HG02870 (cell line): ENCODE measurements around the gene RADIL.

ENCODE experiments used
- ATAC-seq: cut with Tn5 transposase; IDR thresholded peaks from one replicate; pipeline ENCODE4 v1.9.1; 2021; ENCODE audit warnings: mild to moderate bottlenecking, moderate library complexity; ENCODE audit not compliant: unreplicated experiment

Gene RADIL

DNA sequence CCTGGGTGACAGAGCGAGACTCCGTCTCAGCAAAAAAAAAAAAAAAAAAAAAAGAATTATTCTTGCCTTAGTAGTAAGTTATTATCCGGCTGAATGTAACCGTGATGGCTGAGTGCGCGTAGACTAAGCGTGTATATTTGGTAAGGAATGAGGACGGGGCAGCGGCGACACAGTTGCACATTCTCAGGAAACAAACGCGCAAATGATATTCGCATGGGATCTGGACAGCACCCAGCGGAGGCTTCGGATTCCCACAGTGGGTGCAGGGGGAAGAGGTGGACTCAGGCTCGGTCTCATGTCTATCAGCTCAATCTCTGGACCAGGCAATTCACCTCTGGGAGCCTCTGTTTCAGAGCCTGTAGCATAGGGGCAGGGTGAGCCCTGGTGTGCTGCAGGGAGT is 50.8 kb downstream of the RADIL start:
- no peak for ATAC-seq

DNA sequence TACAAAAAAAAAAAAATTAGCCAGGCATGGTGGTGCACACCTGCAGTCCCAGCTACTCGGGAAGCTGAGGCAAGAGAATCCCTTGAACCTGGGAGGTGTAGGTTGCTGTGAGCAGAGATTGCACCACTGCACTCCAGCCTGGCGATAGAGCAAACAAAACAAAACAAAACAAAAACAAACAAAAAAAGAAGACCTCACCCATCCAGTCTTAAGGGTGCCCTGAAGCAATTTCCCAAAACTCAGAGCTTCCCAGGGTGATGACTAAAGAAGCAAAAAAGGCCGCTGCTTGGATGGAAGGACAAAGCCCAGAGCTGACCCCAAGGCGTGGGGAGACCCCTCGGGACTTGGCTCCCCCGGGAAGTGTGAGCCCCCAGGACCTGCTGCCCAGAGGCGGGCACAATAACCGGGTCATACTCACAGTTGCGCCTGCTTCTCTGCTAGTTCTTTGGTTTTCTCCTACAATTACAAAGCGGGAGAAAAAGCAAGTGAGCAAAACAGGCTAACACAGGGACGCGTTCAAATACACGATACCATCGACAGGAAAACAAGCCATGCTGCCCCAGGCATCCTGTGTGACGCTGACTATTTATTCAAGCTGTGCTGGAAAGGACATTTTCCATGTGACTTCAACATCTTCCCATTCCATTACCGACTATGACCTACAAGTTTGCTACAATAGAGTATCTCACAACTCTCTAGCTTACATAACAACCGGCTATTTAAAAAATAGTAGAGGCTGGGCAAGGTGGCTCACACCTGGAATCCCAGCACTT is 51.6 kb downstream of the RADIL start:
- no peak for ATAC-seq

GRCh38 chr7:4830176-4830575 is 53.3 kb downstream of the RADIL start:
- no peak for ATAC-seq

GRCh38 chr7:4828720-4829383 is 54.7 kb downstream of the RADIL start:
- ATAC-seq, result no peak

GRCh38 chr7:4825081-4825480 is 58.4 kb downstream of the RADIL start:
- ATAC-seq, result no peak

- ATAC-seq, result no peak
Observed at GRCh38 chr7:4824120-4824775, 59.3 kb downstream of the RADIL start.

GRCh38 chr7:4823441-4824119 is 59.9 kb downstream of the RADIL start:
- ATAC-seq, result no peak

DNA sequence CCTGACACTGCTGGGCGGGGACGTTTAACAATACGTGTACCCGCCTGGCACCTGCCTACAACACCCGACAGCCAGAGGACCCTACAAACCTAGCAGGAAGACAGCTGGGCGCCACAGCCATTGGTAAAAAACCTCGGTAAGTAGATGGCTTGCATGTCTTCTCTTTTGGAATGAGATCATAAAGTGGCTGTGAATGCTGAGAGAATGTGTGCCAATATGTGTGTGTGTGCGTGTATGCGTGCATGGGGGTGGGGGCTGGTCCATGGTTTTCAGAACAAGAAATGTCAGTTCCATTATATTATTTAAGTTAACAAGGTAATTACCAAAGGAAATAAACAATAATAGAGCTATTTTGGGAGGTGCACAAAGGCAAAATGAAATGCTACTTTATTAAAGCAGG is 60.8 kb downstream of the RADIL start:
- no peak for ATAC-seq

GRCh38 chr7:4820967-4821471 is 62.5 kb downstream of the RADIL start:
- no peak for ATAC-seq

- no peak for ATAC-seq
Observed at GRCh38 chr7:4820405-4820966, 63.0 kb downstream of the RADIL start.

DNA sequence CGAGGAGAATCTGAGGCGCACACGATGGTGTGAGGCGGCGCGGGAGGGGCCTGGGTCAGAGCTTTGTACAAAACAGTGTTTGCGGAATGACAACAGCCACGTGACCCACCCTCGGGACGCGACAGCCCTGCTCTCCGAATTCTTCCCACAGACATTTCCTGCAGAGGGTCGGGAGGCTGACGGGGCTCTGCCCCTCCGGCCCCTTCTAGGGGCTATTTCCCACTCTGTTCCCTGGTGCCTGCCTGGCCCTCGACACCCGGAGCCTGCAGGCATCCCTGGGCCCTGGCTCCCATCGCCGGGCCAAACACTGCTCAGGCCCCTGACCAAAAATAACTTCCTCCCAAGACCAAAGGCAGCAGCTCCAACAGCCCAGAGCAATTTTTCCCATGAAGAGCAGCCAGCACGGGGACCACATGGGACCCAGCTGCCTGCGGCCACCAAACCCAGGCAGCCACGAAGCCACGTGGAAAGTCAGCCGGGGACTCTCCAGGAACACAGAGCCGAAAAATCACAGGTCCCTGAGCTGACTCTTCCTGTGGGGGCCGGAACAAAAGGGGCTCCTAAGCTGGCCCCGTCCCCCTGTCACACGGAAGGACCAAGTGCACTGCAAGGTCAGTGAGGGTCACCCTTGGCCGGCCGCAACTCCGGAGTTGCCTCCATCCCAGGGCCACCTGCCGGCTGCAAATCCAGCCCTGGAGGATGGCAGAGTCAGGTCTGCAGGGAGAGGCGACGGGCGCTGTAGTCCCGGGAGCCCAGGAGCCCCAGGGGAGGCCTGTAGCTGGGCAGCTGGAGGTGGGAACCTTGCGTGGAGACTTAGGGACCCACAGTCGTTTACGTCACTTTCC is 63.7 kb downstream of the RADIL start:
- no peak for ATAC-seq

- no peak for ATAC-seq
Observed at GRCh38 chr7:4818000-4818794, 65.3 kb downstream of the RADIL start.

GRCh38 chr7:4817178-4817901 is 66.2 kb downstream of the RADIL start:
- ATAC-seq, result no peak

GRCh38 chr7:4816419-4817080 is 67.0 kb downstream of the RADIL start:
- no peak for ATAC-seq

DNA sequence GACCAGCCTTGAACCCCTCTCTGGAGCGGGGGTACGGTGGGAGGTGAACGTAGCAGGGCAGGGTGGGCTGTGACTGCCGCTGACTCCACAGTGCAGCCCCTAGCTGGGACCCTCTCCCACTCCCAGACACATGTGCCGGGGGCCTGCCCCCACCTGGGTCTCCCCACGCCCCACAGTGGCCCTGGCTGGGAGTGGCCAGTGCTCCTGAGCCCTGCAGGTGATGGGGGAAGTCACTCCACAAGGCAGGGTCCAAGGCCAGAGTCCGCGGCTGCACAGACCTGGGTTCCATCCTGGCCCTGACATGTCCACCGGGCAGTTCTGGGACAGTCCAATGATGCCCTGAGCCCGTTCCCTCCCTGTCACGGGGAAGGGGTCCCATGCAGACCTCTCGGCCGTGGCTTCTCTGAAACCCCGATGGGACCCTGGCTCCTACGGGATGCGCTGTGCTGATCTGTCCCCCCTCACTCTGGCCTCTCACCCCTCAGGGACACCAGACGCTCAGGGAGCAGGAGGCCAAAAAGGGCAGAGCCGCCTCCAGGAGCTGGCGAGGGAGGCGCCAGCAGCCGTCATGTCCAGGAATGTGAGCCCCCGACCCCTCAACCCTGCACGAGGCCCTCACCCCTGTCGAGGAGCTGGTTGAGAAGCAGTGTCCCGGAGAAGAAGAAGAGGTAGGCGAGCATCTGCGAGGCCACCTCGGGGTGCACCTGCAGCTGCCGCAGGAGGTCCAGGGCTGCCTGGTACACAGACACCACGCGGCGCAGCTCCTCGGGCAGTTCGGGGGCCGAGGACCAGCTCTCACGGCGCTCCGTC is 67.7 kb downstream of the RADIL start:
- ATAC-seq, result no peak

- no peak for ATAC-seq
Observed at GRCh38 chr7:4815121-4815520, 68.4 kb downstream of the RADIL start.

GRCh38 chr7:4814433-4814832 is 69.1 kb downstream of the RADIL start:
- ATAC-seq, result no peak
